HepG2 (cell line): ENCODE results near the gene CXCR1. TPM values are rescaled to one million over a fixed set of nuclear protein-coding genes. Genes with fewer than 3 reads are reported as not detected.

Source experiments
- ATAC-seq: fragments of 200-7000 bp; cut with Tn5 transposase; 3 replicates; pipeline ENCODE4 v1.9.1; 2020; ENCODE audit warnings: mild to moderate bottlenecking, moderate library complexity
- BruUV-seq: library from RNA; stranded (reverse); fragments of 400-500 nt; replicated peaks from 2 replicates; lab custom pipeline; 2021; lab: Mats Ljungman, UMichigan
- CTCF ChIA-PET: fragments of 300-600 bp; formaldehyde crosslinking; extraction: SDS; loops from one replicate; lab custom pipeline; 2021; ENCODE audit warnings: low total read pairs, inconsistent platforms, low intra/inter-chr PET ratio; lab: Yijun Ruan, JAX
- POLR2A ChIA-PET: fragments of 350-600 bp; sonication (Branson Sonifier 250); formaldehyde crosslinking; loops from one replicate; lab custom pipeline; 2020; ENCODE audit warnings: antibody characterized with exemption, inconsistent platforms; lab: Yijun Ruan, JAX
- DNase-seq: peaks from one replicate; pipeline ENCODE4 v3.0.0-alpha.2; 2015; ENCODE audit warnings: low spot score
- FAIRE-seq: peaks from 3 replicates; lab custom pipeline; 2011; peaks lifted over from hg19 to GRCh38; lab: Jason Lieb, UNC
- H2AFZ ChIP-seq: one replicate; pipeline ENCODE4 v1.6.1; 2011; ENCODE audit warnings: low read length, inconsistent platforms
- H3K27ac ChIP-seq: fragments of 300-600 bp; 3 replicates; pipeline ENCODE4 v1.8.0; 2011; ENCODE audit warnings: mixed run types, mild to moderate bottlenecking, mixed read lengths, low read length, inconsistent platforms; ENCODE audit not compliant: insufficient read depth; ENCODE audit errors: extremely low read length
- H3K27me3 ChIP-seq, 2 experiments: fragments of 200-600 bp in 1 of 2; 2 replicates in 1 of 2; 3 replicates in 1 of 2; pipeline versions ENCODE4 v1.6.0 to v1.8.0; 2011; ENCODE audit warnings: low read length in 2 of 2, mild to moderate bottlenecking in 2 of 2, moderate library complexity in 2 of 2, inconsistent platforms in 1 of 2; ENCODE audit not compliant: insufficient read depth in 2 of 2, control insufficient read depth in 1 of 2
- H3K36me3 ChIP-seq, 2 experiments: fragments of 200-600 bp in 1 of 2; replicated peaks in 1 of 2; 2 replicates in 1 of 2; 3 replicates in 1 of 2; pipeline versions ENCODE4 v1.5.1 to v1.8.0; 2011; ENCODE audit warnings: low read length in 2 of 2, inconsistent platforms in 1 of 2; ENCODE audit not compliant: insufficient read depth in 2 of 2, control insufficient read depth in 1 of 2
- H3K4me1 ChIP-seq: 2 replicates; pipeline ENCODE4 v1.5.1; 2012; ENCODE audit warnings: low read length, inconsistent platforms; ENCODE audit not compliant: insufficient read depth
- H3K4me2 ChIP-seq: 2 replicates; pipeline ENCODE4 v1.6.0; 2011; ENCODE audit warnings: low read depth, low read length, inconsistent platforms
- H3K4me3 ChIP-seq, 3 experiments: fragments of 200-600 bp in 1 of 3; sonication (generic), shearing (Covaris generic) in 1 of 3; replicated peaks in 1 of 3; 2 replicates each; pipeline ENCODE4 v1.5.1; 2011 to 2016; ENCODE audit warnings: low read length in 3 of 3, inconsistent platforms in 2 of 3, low read depth in 2 of 3, mild to moderate bottlenecking in 2 of 3, control low read depth in 1 of 3, mixed read lengths in 1 of 3; ENCODE audit not compliant: insufficient read depth in 1 of 3
- H3K79me2 ChIP-seq: one replicate; pipeline ENCODE4 v1.6.1; 2011; ENCODE audit warnings: low read length, inconsistent platforms; ENCODE audit not compliant: insufficient read depth
- H3K9ac ChIP-seq: 2 replicates; pipeline ENCODE4 v1.6.0; 2011; ENCODE audit warnings: mild to moderate bottlenecking, low read depth, low read length, inconsistent platforms; ENCODE audit not compliant: insufficient read depth
- H3K9me3 ChIP-seq: 2 replicates; pipeline ENCODE4 v1.5.1; 2012; ENCODE audit warnings: mild to moderate bottlenecking, low read length
- H4K20me1 ChIP-seq: 2 replicates; pipeline ENCODE4 v1.6.0; 2011; ENCODE audit warnings: inconsistent platforms, mild to moderate bottlenecking, low read length, moderate library complexity; ENCODE audit not compliant: insufficient read depth
- CREM ChIP-seq, 2 experiments: sonication (generic) in 1 of 2; formaldehyde crosslinking in 1 of 2; IDR thresholded peaks; 2 replicates each; pipeline versions ENCODE4 v1.4.0 to v1.6.1; 2016 to 2020; ENCODE audit warnings: antibody characterized with exemption in 1 of 2, mild to moderate bottlenecking in 1 of 2, missing genetic modification reagents in 1 of 2
- GPN1 ChIP-seq: sonication (generic); formaldehyde crosslinking; IDR thresholded peaks from 2 replicates; pipeline ENCODE4 v1.5.1; 2020; ENCODE audit warnings: missing genetic modification reagents, borderline replicate concordance
- NR2F6 ChIP-seq, 2 experiments: IDR thresholded peaks; 2 replicates each; pipeline ENCODE4 v1.6.1; 2016; ENCODE audit warnings: antibody characterized with exemption in 1 of 2, mild to moderate bottlenecking in 1 of 2
- RARA ChIP-seq: IDR thresholded peaks from 2 replicates; pipeline ENCODE4 v1.6.1; 2016; ENCODE audit warnings: missing genetic modification reagents, missing compliant biosample characterization
- RFX1 ChIP-seq: fragments of 450-650 bp; IDR thresholded peaks from 2 replicates; pipeline ENCODE4 v1.6.1; 2017
- SALL2 ChIP-seq: sonication (generic); formaldehyde crosslinking; IDR thresholded peaks from 2 replicates; pipeline ENCODE4 v1.8.1; 2023; ENCODE audit warnings: mild to moderate bottlenecking, missing genetic modification reagents, inconsistent platforms
- ZNF564 ChIP-seq: sonication (generic); formaldehyde crosslinking; IDR thresholded peaks from 2 replicates; pipeline ENCODE4 v1.8.1; 2023; ENCODE audit warnings: mild to moderate bottlenecking, missing genetic modification reagents
- ZNF614 ChIP-seq: IDR thresholded peaks from 2 replicates; pipeline ENCODE4 v1.6.1; 2018; ENCODE audit warnings: missing biosample characterization, missing genetic modification reagents, inconsistent platforms, borderline replicate concordance
- ZSCAN9 ChIP-seq: IDR thresholded peaks from 2 replicates; pipeline ENCODE4 v1.6.1; 2016; ENCODE audit warnings: borderline replicate concordance
- WGBS: methylation state at CpG from one replicate; pipeline ENCODE4 v1.1.6; 2017; ENCODE audit warnings: low lambda C conversion rate; 5-methylcytosine and 5-hydroxymethylcytosine counted together
- in situ Hi-C: cut with HindIII; loops from 2 replicates; pipeline ENCODE4 v1.10.0; 2017; ENCODE audit warnings: low pct_unique_long_range_greater_than_20kb; ENCODE audit not compliant: extremely low pct_ligation_motif_present
- intact Hi-C: fragments of 100-400 bp; cut with micrococcal nuclease; formaldehyde crosslinking; loops from one replicate; pipeline ENCODE4 v1.10.0; 2022; ENCODE audit not compliant: unreplicated experiment
- polyA plus RNA-seq, 8 experiments: library from polyadenylated mRNA; depleted of rRNA in 3 of 8; stranded (reverse) in 7 of 8; unstranded in 1 of 8; fragments of >200 nt; fragmentation: Illumina TruSeq in 4 of 8; extraction: Trizol in 4 of 8; gene quantifications; 2 replicates each; pipeline versions ENCODE4 v1.2.1 to v1.2.3, GENCODE V29; 2011 to 2016; ENCODE audit warnings: low read depth in 4 of 8, missing spikeins in 1 of 8, mixed read lengths in 1 of 8; ENCODE audit not compliant: insufficient read depth in 1 of 8
- total RNA-seq, 5 experiments: library from RNA; depleted of rRNA; stranded (reverse); fragments of >200 nt; fragmentation: Illumina TruSeq; extraction: Trizol; gene quantifications; 2 replicates each; pipeline ENCODE4 v1.2.3, GENCODE V29; 2016; ENCODE audit warnings: low read depth in 1 of 5
- TF ChIP-seq, protein P1 (sequence below): sonication (generic); formaldehyde crosslinking; IDR thresholded peaks from 2 replicates; pipeline ENCODE4 v1.4.0; 2020; ENCODE audit warnings: mild to moderate bottlenecking, missing genetic modification reagents
- TF ChIP-seq, protein P2 (sequence below): sonication (generic); formaldehyde crosslinking; IDR thresholded peaks from 2 replicates; pipeline ENCODE4 v1.5.0; 2020; ENCODE audit warnings: missing genetic modification reagents
- TF ChIP-seq, protein P3 (sequence below): sonication (generic); formaldehyde crosslinking; IDR thresholded peaks from 2 replicates; pipeline ENCODE4 v1.4.0; 2020; ENCODE audit warnings: missing genetic modification reagents, low read depth, mild to moderate bottlenecking, borderline replicate concordance
- TF ChIP-seq, protein P4 (sequence below), 2 experiments: sonication (generic) in 1 of 2; formaldehyde crosslinking in 1 of 2; IDR thresholded peaks; 2 replicates each; pipeline versions ENCODE4 v1.5.1 to v1.6.1; 2011 to 2020; ENCODE audit warnings: borderline replicate concordance in 1 of 2, low read depth in 1 of 2, low read length in 1 of 2, mild to moderate bottlenecking in 1 of 2, missing genetic modification reagents in 1 of 2, moderate library complexity in 1 of 2
- TF ChIP-seq, protein P5 (sequence below): sonication (generic); formaldehyde crosslinking; IDR thresholded peaks from 2 replicates; pipeline ENCODE4 v1.5.0; 2020; ENCODE audit warnings: missing genetic modification reagents
- TF ChIP-seq, protein P6 (sequence below): sonication (generic); formaldehyde crosslinking; IDR thresholded peaks from 2 replicates; pipeline ENCODE4 v1.4.0; 2020; ENCODE audit warnings: mild to moderate bottlenecking, missing genetic modification reagents

The CXCR1 gene
- total and polyA plus RNA-seq, 2 of the 13 experiments (the other 11 are each of a cell fraction or from before 2014, with no cell fraction given) = not detected

DNA sequence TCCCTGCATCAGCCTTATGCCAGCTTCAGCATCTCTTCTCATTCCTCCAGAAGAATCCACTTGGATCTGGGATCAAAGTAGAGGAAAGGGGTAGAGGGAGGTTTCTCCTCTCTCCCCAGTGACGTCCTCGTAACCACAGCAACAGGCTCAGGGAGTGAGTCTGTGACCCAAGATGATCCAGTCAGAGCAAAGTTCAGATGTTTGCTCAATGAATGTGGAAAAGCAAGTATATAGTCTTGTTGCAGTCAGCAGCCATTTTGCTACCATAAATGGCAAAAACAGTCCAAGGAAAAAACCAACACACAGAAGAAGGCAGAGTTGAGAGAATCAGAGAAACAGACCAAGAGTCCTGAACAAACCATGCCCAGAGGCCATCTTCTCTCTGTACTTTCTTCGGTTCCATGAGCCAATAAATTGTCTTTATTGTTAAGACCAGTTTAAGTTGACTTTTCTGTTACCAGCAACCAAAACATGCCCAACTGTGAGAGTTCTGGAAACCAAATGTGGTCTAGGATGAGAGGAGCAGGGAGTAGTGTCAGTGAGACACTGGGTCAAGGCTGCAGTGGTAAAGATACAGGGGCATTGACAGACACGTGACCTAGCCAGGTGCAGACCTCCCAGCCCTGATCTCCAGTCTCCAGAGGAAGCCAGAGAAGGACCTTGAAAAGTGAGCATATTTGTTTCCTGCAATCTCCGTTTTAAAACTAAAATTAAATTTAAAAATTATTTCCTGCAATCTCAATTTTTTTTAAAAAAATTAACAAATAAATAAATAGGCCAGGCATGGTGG is 3.2 kb upstream of the CXCR1 start:
- Histone ChIP-seq H3K9ac (no peak overlapping the region), H3K27ac (no peak overlapping the region), H3K9me3 (no peaks in the 10 kb centered on the region), H3K27me3 (peaks cover 0 to 15% of the 10 kb centered on the region in 2 experiments; a peak in 2 of 5 replicates), H3K4me3 (no peak overlapping the region), H3K79me2 (no peaks in the 10 kb centered on the region), H3K36me3 (no peaks in the 10 kb centered on the region), H4K20me1 (no peaks in the 10 kb centered on the region), H2AFZ (no peak overlapping the region), H3K4me2 (no peak overlapping the region), H3K4me1 (peaks cover 22% of the 10 kb centered on the region)
- no TSS peak for BruUV-seq
- intact Hi-C loops (no loop called here), in situ Hi-C loops (no loop called here)
- DNase-seq (peak; percentile 43), FAIRE-seq (peak; percentile 87), ATAC-seq (peak; percentile 26; the same call in 1 of the 3 replicates)
- ChIA-PET CTCF (no interaction called here), POLR2A (no interaction called here)
- 27% methylated on average over 5 of the region's 5 CpGs for WGBS
- no peak for TF ChIP-seq NR2F6 (IDR thresholded peaks at IDR 0.05)
- no peak for TF ChIP-seq NR2F6 (CRISPR knock-in tag; IDR thresholded peaks at IDR 0.05)
- TF ChIP-seq RFX1 = peak; percentile 43
- TF ChIP-seq ZNF564 (CRISPR knock-in tag) = no peak
- TF ChIP-seq RARA (CRISPR knock-in tag) = no peak
- TF ChIP-seq, protein P1, sequence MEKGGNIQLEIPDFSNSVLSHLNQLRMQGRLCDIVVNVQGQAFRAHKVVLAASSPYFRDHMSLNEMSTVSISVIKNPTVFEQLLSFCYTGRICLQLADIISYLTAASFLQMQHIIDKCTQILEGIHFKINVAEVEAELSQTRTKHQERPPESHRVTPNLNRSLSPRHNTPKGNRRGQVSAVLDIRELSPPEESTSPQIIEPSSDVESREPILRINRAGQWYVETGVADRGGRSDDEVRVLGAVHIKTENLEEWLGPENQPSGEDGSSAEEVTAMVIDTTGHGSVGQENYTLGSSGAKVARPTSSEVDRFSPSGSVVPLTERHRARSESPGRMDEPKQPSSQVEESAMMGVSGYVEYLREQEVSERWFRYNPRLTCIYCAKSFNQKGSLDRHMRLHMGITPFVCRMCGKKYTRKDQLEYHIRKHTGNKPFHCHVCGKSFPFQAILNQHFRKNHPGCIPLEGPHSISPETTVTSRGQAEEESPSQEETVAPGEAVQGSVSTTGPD (CRISPR knock-in tag) = no peak
- TF ChIP-seq GPN1 (CRISPR knock-in tag) = no peak
- TF ChIP-seq, protein P2, sequence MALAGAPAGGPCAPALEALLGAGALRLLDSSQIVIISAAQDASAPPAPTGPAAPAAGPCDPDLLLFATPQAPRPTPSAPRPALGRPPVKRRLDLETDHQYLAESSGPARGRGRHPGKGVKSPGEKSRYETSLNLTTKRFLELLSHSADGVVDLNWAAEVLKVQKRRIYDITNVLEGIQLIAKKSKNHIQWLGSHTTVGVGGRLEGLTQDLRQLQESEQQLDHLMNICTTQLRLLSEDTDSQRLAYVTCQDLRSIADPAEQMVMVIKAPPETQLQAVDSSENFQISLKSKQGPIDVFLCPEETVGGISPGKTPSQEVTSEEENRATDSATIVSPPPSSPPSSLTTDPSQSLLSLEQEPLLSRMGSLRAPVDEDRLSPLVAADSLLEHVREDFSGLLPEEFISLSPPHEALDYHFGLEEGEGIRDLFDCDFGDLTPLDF (CRISPR knock-in tag) = no peak
- no peak for TF ChIP-seq ZNF614 (CRISPR knock-in tag)
- TF ChIP-seq, protein P3, sequence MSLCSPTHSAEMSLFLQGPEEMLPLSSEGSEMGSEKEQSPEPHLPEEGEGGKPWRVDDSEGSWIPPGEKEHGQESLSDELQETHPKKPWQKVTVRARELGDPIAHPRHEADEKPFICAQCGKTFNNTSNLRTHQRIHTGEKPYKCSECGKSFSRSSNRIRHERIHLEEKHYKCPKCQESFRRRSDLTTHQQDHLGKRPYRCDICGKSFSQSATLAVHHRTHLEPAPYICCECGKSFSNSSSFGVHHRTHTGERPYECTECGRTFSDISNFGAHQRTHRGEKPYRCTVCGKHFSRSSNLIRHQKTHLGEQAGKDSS (CRISPR knock-in tag) = no peak
- TF ChIP-seq ZSCAN9 (CRISPR knock-in tag) = no peak
- peak; percentile 35; the same call in 1 of the 2 replicates for TF ChIP-seq CREM (IDR thresholded peaks at IDR 0.05)
- TF ChIP-seq CREM (CRISPR knock-in tag; IDR thresholded peaks at IDR 0.05) = no peak
- TF ChIP-seq, protein P4, sequence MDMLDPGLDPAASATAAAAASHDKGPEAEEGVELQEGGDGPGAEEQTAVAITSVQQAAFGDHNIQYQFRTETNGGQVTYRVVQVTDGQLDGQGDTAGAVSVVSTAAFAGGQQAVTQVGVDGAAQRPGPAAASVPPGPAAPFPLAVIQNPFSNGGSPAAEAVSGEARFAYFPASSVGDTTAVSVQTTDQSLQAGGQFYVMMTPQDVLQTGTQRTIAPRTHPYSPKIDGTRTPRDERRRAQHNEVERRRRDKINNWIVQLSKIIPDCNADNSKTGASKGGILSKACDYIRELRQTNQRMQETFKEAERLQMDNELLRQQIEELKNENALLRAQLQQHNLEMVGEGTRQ (IDR thresholded peaks at IDR 0.05; ENCODE audit: low read depth, low read length) = no peak
- TF ChIP-seq, protein P4 (CRISPR knock-in tag; IDR thresholded peaks at IDR 0.05; ENCODE audit: borderline replicate concordance) = peak; percentile 47
- no peak for TF ChIP-seq SALL2 (CRISPR knock-in tag)
- TF ChIP-seq, protein P5, sequence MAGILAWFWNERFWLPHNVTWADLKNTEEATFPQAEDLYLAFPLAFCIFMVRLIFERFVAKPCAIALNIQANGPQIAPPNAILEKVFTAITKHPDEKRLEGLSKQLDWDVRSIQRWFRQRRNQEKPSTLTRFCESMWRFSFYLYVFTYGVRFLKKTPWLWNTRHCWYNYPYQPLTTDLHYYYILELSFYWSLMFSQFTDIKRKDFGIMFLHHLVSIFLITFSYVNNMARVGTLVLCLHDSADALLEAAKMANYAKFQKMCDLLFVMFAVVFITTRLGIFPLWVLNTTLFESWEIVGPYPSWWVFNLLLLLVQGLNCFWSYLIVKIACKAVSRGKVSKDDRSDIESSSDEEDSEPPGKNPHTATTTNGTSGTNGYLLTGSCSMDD (CRISPR knock-in tag) = no peak
- TF ChIP-seq, protein P6, sequence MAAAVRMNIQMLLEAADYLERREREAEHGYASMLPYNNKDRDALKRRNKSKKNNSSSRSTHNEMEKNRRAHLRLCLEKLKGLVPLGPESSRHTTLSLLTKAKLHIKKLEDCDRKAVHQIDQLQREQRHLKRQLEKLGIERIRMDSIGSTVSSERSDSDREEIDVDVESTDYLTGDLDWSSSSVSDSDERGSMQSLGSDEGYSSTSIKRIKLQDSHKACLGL (CRISPR knock-in tag) = no peak
